Putamen (tissue), 1 donor: ENCODE data around the gene EIF3F.
A peak's percentile ranks its signal among the peaks of the same experiment; 100 is the strongest.

ENCODE experiments used
- DNase-seq: peaks from one replicate; pipeline ENCODE4 v3.0.0-alpha.2; 2016; ENCODE audit warnings: low spot score

Gene EIF3F

DNA sequence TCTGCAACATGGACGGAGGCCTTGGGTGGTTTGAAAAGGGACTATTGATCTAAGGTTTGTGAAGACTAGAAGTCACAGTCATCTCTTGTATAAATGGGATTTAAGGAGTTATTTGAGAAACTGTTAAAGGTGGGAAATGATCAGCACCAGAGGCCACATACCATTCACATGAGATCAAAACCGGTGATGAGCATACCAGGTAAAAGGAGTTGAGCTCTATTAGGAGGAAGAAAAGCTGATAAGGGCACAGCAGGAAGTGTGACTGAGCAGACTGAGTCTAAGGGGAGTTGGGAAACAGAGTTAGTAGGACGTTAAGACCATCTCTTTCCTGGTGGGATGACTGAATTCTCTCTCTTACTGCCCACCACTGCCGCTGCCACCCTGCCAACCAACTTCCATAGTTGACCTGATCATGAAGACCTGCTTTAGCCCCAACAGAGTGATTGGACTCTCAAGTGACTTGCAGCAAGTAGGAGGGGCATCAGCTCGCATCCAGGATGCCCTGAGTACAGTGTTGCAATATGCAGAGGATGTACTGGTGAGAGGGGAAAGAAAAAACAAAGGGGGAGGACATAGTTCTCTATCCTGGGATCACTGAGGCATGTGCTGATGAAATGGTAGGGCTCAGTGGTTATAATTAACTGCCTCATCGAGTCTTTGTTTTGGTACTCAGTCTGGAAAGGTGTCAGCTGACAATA lies 7.6 kb downstream of the EIF3F start:
- no peak for DNase-seq

DNA sequence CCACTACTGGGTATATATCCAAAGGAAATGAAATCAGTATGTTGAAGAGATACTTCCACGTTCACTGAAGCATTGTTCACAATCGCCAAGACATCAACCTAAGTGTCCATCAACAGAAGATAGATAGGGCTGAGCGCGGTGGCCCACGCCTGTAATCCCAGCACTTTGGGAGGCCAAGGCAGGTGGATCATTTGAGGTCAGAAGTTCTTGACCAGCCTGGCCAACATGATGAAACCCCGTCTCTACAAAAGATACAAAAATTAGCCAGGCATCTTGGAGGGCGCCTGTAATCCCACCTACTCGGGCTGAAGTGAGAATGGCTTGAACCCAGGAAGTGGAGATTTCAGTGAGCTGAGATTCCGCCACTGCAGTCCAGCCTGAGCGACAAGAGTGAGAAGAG lies 12.7 kb downstream of the EIF3F start:
- DNase-seq: no peak

DNA sequence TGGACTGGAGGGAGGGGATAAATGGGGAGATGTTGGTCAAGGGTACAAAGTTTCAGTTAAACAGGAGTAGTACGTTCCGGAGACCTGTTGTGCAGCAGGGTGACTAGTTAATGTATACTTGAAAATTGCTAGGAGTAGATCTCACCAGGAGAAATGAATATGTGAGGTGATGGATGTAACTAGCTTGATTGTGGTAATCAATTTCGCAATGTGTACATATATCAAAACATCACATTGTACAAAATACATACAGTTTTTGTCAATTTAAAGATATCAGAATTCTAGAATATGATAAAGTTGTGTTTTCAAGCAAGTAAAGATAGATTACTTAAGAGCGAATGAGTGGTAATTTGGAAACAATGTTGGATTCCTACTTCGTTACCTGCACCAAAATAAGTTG lies 13.3 kb downstream of the EIF3F start:
- no peak for DNase-seq

DNA sequence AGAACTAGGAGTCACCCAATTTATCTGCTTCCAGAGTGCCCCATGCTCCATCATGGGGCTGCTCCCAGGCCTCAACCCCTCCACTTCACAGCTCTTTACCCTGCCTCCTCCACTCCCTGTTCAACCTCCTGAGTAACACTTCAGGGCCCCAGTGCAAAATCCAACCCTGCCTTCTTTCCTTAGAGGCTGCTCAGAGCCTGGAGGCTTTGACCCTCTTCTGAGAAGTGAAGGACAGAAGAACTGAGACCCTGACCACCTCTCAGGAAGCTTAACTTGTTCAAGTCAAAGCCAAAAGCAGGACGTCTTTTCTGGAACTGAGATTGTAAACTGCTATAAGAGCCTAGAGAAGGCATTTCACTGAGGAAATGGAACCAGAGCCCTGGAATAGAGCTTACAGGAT lies 15.5 kb downstream of the EIF3F start:
- DNase-seq: no peak

DNA sequence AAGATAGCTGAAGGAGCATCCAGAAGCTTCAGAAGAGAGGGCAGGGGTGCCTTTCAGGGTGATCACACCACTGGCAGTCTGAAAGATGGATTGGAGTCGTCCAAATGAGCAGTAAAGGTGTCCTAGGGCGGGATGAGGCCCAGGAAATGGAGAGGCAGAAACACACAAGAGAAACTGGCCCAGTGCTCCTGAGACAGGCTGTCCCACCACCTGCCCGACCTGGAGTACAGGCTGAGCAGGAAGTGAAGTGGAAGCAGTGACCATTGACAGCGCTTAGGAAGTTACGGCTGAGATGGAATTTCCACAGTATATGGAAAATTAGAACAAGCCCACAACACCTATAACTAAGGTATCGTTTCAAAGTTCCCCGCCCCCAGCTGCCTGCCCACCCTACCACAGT lies 16.1 kb downstream of the EIF3F start:
- no peak for DNase-seq

DNA sequence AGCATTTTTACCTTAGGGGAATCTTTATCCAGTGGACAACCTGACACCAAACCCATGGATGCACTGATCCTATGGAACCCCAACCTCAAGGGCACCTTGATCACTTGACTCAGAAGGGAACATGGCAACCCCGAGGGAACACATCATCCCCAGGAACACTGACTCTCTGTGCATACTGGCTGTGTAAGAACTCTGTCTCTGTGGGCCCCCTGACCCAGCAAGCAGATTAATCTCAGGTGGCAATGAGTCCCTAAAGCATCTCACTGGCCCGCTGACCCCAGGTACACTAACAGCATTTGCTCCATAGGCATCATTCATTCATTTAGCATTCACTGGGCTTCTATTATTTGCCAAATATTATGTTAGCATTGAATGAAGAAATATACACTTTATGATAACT lies 16.9 kb downstream of the EIF3F start:
- DNase-seq: no peak

DNA sequence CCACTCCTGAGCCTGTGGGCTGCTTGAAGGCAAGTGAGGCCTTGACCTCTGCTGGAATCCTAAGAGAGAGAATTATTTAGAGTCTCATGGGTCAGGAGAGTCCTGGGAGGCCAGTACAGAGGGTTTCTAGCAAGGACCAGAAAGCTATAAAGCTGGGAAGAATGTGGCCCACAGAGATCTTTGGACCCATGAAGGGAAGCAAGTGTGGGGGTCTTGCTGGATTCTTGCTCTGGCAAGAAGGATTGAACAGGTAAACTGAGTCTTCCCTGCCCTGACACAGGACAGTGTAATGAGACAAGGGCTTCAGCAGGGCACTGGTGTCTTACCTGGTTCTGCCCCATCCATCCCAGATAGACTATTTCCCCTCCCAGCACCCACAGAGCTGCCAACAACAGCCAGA lies 18.4 kb downstream of the EIF3F start:
- DNase-seq: no peak

DNA sequence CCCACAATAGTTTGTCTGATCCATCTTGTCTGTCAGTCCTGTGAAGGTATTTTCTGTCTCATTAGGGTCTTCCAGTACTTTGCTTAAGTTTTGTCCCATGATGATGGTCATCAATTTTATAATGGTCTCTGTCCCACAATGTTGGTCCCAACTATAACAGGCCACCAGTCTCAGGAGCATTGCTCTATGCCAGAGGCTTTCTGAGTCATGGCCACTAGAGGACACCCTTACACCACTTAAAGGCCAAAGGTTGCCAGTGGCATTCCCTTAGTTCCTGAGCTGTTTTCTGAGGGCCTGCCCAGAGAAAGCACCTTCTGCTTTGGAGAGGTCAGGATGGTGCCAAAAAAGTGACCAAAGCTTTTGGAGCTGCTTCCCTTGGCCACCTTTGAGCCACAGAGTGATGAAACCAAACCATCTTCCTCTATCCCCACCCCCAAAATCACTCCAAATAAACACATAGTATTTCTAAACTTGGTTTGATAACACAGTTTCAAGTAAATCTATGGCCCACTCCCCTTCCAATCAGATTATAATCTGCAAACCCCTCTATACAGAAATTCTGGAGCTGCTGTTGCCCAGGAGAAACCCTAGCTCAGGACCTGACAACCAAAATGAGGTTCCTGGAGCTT lies 19.3 kb downstream of the EIF3F start:
- peak; percentile 67 for DNase-seq

DNA sequence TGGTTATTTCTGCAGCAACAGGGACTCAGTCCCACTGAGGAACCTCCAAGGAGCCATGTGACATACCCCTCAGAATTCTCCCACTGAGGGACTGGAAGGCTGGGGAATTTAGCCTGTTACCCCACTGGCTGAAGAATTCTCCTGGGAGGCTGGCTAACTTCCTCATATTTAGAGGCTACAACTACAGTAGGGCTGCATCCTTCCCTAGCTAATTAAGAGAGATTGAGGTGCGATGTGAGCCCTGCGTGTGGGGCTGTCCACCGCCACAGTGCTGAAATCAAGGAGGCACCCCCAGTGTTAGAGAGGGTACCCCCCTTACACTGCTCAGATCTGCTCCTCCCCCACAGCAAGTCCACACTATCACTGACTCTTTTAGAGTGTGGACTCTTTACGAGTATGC lies 21.1 kb downstream of the EIF3F start:
- no peak for DNase-seq

DNA sequence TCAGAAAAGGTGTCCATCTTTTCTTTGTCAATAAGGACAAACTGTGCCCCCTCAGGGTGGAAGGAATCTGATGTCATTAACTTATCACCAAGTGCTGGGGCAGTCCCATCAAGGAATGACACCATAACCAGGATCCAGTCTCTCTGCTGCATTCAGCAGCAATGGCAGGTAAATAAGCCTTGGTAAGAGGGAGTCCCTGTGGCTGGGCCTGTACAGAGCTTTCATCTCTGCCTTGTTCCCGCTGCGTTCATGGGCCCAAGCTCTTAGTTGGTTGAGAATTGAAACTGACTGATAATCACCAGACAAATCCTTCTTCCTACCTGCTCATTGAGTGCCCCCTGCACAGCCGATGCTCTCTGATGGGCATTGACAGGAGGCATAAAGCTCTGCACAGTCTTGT lies 22.7 kb downstream of the EIF3F start:
- no peak for DNase-seq

DNA sequence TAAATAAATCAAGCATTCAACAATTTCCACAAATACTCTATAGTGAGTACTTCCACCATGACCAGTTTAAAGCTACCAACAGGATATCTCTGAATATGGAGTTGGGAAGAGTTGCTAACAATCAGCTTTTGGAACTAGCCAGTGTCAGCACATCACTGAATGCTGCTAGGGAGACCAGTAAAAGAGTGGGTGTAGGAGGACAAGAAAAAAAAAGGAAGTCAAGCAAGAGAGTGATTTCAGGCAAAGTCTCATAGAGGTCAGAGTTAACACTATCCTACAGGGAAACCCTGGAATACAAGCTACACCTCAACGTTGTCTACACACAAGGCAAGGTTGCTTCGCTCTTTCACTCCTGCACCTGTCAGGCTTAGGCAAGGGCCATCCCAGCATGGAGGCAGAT lies 24.2 kb downstream of the EIF3F start:
- DNase-seq: no peak

DNA sequence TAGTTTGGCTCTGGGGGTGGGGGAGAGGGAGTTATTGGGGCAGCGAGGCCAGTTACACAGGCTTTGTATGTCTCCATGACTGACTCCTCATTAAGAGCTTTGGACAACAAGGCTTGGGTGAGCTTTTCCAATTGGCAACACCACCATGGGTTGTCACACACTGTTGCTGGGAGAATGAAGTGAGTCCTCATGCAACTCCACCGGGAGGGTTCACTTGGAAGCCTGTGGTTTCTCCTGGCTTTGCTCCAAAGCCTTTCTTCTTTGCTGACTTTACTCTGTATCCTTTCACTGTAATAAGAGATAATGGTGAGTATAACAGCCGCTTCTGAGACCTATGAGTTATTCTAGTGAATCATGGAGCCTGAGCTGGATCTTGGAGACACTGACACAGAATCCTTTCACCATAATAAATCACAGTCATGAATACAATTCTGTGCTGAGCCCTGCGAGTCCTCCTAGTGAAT lies 24.9 kb downstream of the EIF3F start:
- no peak for DNase-seq

DNA sequence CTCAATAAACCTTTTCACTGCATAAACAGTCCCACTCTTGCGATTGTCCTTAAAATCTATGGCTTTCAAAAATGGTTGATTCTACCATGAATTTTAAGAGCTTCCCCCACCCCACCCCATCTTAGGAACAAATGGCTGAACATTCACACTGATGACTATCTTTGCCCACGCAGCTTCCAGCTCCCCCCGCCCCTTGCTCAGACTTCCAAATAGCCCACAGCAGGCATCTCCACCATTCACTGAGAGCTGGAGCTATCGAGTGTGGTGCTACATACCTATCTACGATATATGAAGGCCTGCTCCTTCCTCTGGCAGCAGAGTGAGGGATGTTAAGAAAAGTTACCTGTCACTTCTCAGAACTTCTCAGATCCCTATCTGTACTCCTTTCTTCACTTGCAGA lies 26.7 kb downstream of the EIF3F start:
- no peak for DNase-seq

DNA sequence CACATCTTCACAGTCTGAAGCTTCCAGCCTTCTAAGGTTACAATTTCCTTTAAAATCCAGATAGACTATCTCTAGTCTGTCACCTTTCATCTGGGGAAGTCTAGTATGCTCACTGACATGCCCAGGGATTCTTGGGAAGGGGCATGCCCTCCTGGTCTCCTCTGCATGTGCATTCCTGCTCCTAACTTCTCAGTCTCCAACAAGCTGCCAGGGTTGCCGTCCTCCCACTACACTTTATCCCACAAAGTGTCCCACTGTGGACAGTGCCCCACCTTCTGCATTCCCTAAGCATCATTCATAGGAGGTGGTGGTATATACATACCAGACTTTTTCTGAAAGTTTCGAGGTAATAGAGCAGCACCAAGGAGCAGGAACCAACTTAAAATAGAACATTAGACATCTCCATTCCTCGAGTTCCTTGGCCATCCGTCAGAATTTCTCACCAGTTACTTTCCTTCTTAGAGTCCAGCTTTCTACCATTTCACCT lies 28.7 kb downstream of the EIF3F start:
- no peak for DNase-seq

DNA sequence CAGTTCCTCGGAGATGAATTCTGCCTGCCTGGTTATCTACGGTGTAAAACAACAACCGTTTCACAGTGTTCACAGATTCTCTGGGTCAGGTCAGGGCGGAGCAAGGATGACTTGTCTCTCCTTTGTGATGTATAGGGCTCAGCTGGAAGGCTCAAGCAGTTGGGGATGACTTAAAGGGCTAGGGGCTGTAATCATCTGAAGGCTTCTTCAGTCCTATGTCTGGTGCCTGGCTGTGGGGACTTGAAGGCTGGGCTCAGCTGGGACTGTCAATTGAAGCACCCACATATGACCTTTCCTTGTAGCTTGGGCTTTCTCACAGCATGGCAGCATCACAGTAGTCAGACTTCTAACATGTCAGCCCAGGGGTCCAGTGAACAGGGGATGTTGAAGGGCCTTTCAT lies 29.3 kb downstream of the EIF3F start:
- DNase-seq: no peak

DNA sequence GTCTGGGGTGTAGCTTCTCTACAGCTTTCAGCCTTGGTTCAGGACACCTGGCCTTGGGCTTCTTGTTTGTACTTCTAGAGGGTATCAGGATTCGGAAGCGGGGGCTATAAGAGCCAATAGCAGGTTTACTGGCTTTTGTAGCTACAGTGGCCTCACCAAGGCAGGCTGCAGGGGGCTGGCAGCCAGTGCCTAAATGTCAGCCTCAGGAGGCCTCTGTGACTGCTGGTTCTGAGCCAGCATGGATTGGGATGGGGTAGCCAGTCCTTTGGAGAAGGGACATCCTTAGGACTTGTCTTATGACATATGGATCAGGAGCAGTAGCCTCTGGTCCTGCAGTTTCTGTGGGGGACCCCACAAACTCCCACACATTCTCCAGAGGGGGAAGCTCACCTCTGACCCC lies 29.9 kb downstream of the EIF3F start:
- no peak for DNase-seq

DNA sequence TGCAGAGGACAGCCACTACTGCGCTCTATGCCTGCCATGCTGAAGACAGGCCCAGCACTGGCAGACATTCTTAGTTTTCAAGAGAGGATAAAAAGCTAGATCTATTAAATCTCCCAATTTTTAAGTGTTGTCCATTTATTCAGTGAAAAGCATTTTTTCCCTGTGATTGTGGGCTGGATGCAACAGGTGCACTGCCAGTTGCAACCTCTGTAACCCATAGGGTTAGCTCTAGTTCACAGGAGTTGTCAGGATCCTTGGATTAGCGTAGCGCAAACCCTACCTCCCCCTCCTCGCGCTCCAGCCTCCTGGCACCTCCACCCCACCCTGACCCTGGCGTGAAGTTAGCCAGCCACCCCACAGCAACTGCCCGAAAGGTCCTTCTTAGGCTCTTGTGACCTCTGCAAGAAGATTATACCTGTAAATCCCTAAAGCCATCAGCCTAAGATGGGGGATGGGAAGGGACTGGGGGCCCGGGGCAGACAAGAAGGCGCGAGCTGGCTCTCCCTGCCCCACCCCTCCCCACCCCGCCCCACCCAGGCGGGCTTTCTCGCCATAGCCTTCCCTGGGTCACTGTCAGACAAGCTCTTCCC lies 30.9 kb downstream of the EIF3F start:
- no peak for DNase-seq

DNA sequence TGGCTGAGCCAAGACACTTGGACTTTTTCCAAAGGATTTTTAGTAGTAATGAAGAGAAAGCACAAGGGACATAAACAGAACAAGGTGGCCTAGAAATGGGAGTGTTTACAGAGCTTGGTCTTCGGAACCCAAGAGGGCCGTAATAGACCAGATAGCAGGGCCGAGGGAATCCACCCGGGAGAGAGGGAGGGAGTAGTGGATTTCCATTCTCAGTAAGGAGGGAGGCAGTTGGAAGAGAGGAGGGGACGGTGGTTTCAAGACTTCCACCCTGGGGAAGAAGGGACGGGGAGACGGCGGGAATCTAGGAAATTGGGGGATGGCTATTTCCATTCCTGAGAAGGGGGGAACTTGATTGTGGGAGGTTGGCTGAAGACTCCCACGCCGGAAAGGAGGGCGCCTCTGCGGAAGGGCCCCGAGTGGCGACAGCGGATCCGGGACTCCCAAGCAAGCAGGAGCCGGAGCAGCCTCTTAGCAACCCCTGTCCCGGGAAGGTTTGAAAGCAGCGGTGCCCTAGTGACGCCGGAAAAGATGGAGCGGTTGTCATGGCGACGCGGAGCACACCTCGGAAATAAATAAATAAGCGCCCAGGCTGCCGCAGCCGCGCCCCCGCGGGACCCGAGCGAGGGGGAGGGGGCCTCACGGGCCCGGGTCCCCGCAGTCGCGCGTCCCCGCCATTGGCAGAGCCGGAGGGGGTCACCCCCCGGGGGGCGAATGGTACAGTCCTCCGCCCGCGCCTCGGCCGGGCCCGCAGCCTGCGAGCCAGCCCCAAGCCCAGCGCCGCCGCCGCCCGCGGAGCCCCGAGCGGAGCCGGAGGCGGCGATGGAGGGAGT lies 31.6 kb downstream of the EIF3F start:
- peak; percentile 71 for DNase-seq

DNA sequence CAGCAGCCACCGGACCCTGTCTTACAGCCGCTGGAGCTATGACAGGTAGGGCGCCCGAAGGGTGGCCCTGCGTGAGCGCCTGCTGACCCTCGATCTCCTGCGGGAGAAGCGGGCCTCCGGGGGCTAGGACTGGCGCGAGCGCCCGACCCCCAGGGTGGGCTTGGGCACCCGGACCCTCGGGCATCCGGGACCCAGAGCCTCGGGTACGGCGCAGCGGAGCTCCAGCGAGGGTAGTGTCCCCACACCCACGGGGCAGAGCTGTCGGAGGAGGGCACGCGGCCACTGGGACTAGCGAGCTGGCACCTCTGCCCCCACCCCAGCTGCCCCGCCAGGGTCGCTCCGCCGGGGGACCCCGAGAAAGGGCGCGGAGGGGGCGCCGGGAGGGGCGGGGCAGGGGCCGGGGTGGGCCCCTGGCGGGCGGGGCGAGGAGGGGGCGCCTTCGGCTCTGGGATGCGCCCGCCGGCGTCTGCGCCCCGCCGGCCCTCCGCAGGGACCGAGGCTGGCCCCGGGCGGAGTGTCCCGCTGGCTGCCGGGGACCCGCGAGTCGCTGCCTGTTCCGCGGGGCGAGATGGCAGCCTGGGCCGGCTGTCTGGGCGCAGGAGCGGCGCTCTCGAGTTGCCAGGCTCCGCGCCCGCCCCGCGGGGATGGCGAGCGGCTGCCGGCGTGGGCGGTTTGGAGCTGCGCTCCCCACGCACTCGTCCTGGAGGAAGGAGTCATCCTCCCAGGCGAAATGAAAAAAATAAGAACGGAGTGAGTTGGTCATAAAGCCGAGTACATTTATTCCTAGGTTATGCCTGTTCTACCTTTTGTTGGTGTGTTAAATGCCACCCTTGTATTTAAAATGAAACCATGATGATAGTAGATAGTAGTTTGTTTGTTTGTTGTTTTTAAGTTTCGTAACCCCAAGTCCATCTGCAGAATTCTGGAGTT lies 32.4 kb downstream of the EIF3F start:
- peak; percentile 44 for DNase-seq

DNA sequence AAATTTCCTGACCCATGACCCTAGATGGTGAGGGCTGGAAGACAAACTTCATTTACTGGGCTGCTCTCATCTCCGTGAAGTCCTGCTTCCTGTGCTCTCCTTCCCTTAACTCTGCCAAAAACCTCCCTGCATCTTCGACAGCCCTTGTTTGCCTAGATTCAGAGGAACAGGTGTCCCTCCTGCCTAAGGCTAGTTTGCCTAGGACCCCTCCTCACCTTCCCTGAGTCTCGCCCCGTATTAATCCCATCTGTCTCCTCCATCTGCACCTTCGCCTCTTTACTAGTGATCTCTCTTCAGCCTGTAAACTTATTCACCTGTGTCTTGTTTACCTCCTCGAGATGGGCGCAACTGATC lies 33.1 kb downstream of the EIF3F start:
- DNase-seq: no peak

DNA sequence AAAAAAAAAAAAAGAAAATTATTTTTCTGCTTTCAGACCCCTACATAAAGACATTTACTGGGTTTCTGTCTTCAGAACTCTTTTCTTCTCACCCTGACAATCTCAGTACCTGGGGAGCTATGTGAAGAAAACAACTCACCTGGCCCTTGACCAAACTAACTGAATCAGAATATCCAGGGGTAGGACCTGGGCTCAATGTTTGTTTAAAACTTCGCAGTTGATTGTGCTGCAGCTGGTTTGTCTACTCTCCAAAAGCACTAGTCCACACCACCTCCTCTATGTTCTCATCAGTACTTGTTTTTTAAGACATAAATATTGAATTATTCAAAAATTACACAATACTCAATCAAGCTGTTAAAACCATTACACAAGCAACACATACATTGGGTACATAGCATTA lies 34.8 kb downstream of the EIF3F start:
- no peak for DNase-seq

DNA sequence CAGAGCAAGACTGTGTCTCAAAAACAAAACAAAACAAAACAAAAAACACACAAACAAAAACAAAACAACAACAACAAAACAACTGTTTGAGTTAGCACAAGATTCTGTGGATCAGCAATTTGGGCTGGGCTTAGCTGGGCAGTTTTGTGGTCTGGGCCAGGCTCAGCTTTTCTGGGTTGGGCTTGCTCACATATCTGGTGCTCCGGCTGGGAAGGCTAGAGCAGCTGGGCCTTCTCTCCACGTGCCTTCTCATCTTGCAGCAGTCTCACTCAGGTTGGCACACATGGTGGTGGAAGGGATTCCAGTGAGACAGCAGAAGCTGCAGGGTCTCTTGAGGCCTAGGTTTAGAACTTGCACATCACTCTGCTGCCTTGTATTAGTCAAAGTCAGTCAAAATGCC lies 35.7 kb downstream of the EIF3F start:
- no peak for DNase-seq
